Stimulated activated CD4-positive, alpha-beta T cell treated with anti-CD3 and anti-CD28 coated beads, TNF-alpha, amount 100 ng/mL, for 48 hours (primary cell): ENCODE data around the gene KRTAP10-2.

ENCODE experiments used
- DNase-seq, 3 donors: peaks; one replicate each; pipeline ENCODE4 v3.0.0-alpha.2; 2020; ENCODE audit warnings: low read depth in 3 of 3

KRTAP10-2 gene

GRCh38 chr21:44526096-44526997 lies 25.0 kb downstream of the KRTAP10-2 start:
- no peak for DNase-seq

- no peak for DNase-seq
Measured at GRCh38 chr21:44525391-44526095, 25.8 kb downstream of the KRTAP10-2 start.

- DNase-seq: no peak
Measured at GRCh38 chr21:44524414-44525371, 26.6 kb downstream of the KRTAP10-2 start.

GRCh38 chr21:44523567-44524413 lies 27.5 kb downstream of the KRTAP10-2 start:
- DNase-seq: no peak

GRCh38 chr21:44522753-44523204 lies 28.5 kb downstream of the KRTAP10-2 start:
- no peak for DNase-seq

GRCh38 chr21:44521928-44522752 lies 29.2 kb downstream of the KRTAP10-2 start:
- DNase-seq: no peak

- no peak for DNase-seq
Measured at GRCh38 chr21:44521301-44521927, 29.9 kb downstream of the KRTAP10-2 start.

- no peak for DNase-seq
Measured at GRCh38 chr21:44520326-44521300, 30.7 kb downstream of the KRTAP10-2 start.

- DNase-seq: no peak
Measured at GRCh38 chr21:44519346-44520325, 31.7 kb downstream of the KRTAP10-2 start.

GRCh38 chr21:44518686-44519085 lies 32.6 kb downstream of the KRTAP10-2 start:
- DNase-seq: no peak

GRCh38 chr21:44517175-44517899 lies 34.0 kb downstream of the KRTAP10-2 start:
- DNase-seq: peak in 2 of 3 donors; percentile 16 to 34

- no peak for DNase-seq
Measured at GRCh38 chr21:44516828-44517174, 34.5 kb downstream of the KRTAP10-2 start.

GRCh38 chr21:44516342-44516741 lies 35.0 kb downstream of the KRTAP10-2 start:
- no peak for DNase-seq

GRCh38 chr21:44515359-44516165 lies 35.7 kb downstream of the KRTAP10-2 start:
- no peak for DNase-seq

- no peak for DNase-seq
Measured at GRCh38 chr21:44514746-44515358, 36.5 kb downstream of the KRTAP10-2 start.
